Measurements from ENCODE around the gene TMEM269. TPM values are rescaled to one million over a fixed set of nuclear protein-coding genes. Genes with fewer than 3 reads are reported as not detected.

TMEM269 gene
- total and polyA plus RNA-seq, 10 of the 15 experiments (the other 5 are each of a cell fraction or from before 2014, with no cell fraction given), result 0.02 to 0.26 (median 0.06) TPM; not detected in 2

GRCh38 chr1:42767510-42768000 lies 17.2 kb upstream of the TMEM269 start (continued):
- TF ChIP-seq ATF3 (IDR thresholded peaks at IDR 0.05; ENCODE audit: borderline replicate concordance, extremely low read depth, low read depth, low read length) (no peak), MTA3 (IDR thresholded peaks at IDR 0.05; ENCODE audit: borderline replicate concordance, low read length) (no peak), PAX8 (IDR thresholded peaks at IDR 0.05) (no peak), RAD21 (IDR thresholded peaks at IDR 0.05; ENCODE audit: insufficient read depth, low read depth, low read length) (no peak), CEBPZ (IDR thresholded peaks at IDR 0.05; ENCODE audit: low read depth, low read length) (no peak), ZNF592 (IDR thresholded peaks at IDR 0.05) (no peak), BCL11A (IDR thresholded peaks at IDR 0.05; ENCODE audit: low read depth, low read length) (no peak), TARDBP (IDR thresholded peaks at IDR 0.05; ENCODE audit: borderline replicate concordance) (0 out of 2 replicates have a peak, but pooled peaks have one; percentile 7), JUND (IDR thresholded peaks at IDR 0.05; ENCODE audit: low read depth, low read length) (no peak), BACH1 (IDR thresholded peaks at IDR 0.05; ENCODE audit: borderline replicate concordance) (no peak; the same call in 1 of the 2 replicates), NR2C1 (IDR thresholded peaks at IDR 0.05) (no peak), POLR2AphosphoS5 (IDR thresholded peaks at IDR 0.05; ENCODE audit: low read length) (no peak), ESRRA (IDR thresholded peaks at IDR 0.05; ENCODE audit: low read length) (no peak), ZNF384 (IDR thresholded peaks at IDR 0.05; ENCODE audit: borderline replicate concordance, low read depth, low read length) (no peak), CHD1 (IDR thresholded peaks at IDR 0.05; ENCODE audit: low read depth, low read length) (no peak), ZBED1 (IDR thresholded peaks at IDR 0.05; ENCODE audit: borderline replicate concordance) (no peak), ZZZ3 (IDR thresholded peaks at IDR 0.05; ENCODE audit: control insufficient read depth, insufficient read length, low read depth) (no peak)

All from GM12878 (cell line).